ENCODE data around the gene BEND6.

- no peak for TF ChIP-seq CTCF (IDR thresholded peaks at IDR 0.05; ENCODE audit: low read depth, low read length, missing input control)
- no peak for TF ChIP-seq ATF3 (IDR thresholded peaks at IDR 0.05)
Observed at GRCh38 chr6:56915832-56916231, 39.1 kb upstream of the BEND6 start.

Data from liver (tissue), 3 donors.